ENCODE data around the gene ANKRD44.

Gene ANKRD44

DNA sequence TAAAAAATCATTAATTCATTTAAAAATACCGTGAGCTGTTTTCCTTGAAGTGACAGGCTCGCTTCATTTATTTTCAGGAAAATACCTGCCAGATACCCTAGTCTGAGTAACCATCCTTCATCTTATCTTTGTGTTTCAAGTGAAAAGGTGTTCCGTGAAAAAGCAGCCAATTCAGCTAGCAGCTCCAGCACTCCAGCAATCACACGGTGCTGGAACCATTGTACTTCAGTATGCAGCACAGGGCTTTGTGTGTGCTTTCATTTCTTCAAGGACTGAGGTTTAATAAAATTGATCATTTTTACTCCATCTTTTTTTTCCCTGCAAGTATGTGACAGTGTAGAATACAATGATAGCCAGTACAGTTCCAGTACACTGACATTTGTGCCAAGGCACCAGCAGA, 344.9 kb downstream of the ANKRD44 start:
- no peaks in the 10 kb centered on the region for H3F3A ChIP-seq (ENCODE audit: low read depth)
- no peaks in the 10 kb centered on the region for H4K20me1 ChIP-seq (ENCODE audit: insufficient read depth, low read length, poor library complexity, severe bottlenecking)
- no peak overlapping the region for H3K4me3 ChIP-seq (ENCODE audit: low read length, poor library complexity, severe bottlenecking)
- H3K79me2 ChIP-seq (ENCODE audit: insufficient read depth, low read length) = no peaks in the 10 kb centered on the region
- H3K27me3 ChIP-seq (ENCODE audit: insufficient read depth, low read length, poor library complexity, severe bottlenecking) = no peaks in the 10 kb centered on the region
- no peak overlapping the region for H2AFZ ChIP-seq (ENCODE audit: low read length)
- peaks cover 12% of the 10 kb centered on the region for H3K4me1 ChIP-seq (ENCODE audit: insufficient read depth, low read length, poor library complexity, severe bottlenecking)
- H3K9me2 ChIP-seq (replicated peaks; ENCODE audit: low read depth, low read length) = no peaks in the 10 kb centered on the region
- H3K9ac ChIP-seq (ENCODE audit: low read depth, low read length, poor library complexity, severe bottlenecking) = no peak overlapping the region
- H3K4me2 ChIP-seq (ENCODE audit: low read depth, low read length, poor library complexity, severe bottlenecking) = no peak overlapping the region
- no peaks in the 10 kb centered on the region for H3K36me3 ChIP-seq (ENCODE audit: insufficient read depth, low read length)
- H3K9me3 ChIP-seq (ENCODE audit: insufficient read depth, low read depth, low read length) = no peaks in the 10 kb centered on the region
- TF ChIP-seq, protein P1, sequence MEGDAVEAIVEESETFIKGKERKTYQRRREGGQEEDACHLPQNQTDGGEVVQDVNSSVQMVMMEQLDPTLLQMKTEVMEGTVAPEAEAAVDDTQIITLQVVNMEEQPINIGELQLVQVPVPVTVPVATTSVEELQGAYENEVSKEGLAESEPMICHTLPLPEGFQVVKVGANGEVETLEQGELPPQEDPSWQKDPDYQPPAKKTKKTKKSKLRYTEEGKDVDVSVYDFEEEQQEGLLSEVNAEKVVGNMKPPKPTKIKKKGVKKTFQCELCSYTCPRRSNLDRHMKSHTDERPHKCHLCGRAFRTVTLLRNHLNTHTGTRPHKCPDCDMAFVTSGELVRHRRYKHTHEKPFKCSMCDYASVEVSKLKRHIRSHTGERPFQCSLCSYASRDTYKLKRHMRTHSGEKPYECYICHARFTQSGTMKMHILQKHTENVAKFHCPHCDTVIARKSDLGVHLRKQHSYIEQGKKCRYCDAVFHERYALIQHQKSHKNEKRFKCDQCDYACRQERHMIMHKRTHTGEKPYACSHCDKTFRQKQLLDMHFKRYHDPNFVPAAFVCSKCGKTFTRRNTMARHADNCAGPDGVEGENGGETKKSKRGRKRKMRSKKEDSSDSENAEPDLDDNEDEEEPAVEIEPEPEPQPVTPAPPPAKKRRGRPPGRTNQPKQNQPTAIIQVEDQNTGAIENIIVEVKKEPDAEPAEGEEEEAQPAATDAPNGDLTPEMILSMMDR (conservative IDR thresholded peaks at IDR 0.05; ENCODE audit: low read length) = no peak
- no peak for TF ChIP-seq EZH2phosphoT487 (IDR thresholded peaks at IDR 0.05; ENCODE audit: borderline replicate concordance)

DNA sequence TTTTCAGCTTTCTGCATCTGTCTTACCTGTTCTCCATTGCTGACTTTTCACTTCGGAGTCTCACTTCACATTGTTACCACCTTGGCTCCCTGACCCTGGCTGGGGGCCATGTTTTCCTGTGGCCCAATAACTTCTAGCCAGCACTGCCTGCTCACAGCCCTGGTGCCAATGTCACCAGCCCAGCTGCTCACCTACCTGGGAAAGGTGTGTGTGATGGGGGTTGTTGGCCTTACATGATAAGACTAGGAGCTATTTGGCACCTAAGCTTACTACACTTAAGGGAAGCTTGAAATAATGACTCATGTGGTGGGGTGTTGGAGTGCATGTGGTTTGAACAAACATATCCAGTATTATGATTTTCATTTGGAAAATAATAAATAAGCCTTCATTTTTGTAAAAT, 346.6 kb downstream of the ANKRD44 start:
- Histone ChIP-seq H3K79me2 (ENCODE audit: insufficient read depth, low read length) (no peaks in the 10 kb centered on the region), H3K9me3 (ENCODE audit: insufficient read depth, low read depth, low read length) (no peaks in the 10 kb centered on the region), H3K27me3 (ENCODE audit: insufficient read depth, low read length, poor library complexity, severe bottlenecking) (no peaks in the 10 kb centered on the region), H4K20me1 (ENCODE audit: insufficient read depth, low read length, poor library complexity, severe bottlenecking) (no peaks in the 10 kb centered on the region), H3K9me2 (replicated peaks; ENCODE audit: low read depth, low read length) (no peaks in the 10 kb centered on the region), H3K4me2 (ENCODE audit: low read depth, low read length, poor library complexity, severe bottlenecking) (no peak overlapping the region), H3K9ac (ENCODE audit: low read depth, low read length, poor library complexity, severe bottlenecking) (no peak overlapping the region), H3K36me3 (ENCODE audit: insufficient read depth, low read length) (no peaks in the 10 kb centered on the region), H3F3A (ENCODE audit: low read depth) (no peaks in the 10 kb centered on the region), H3K4me1 (ENCODE audit: insufficient read depth, low read length, poor library complexity, severe bottlenecking) (peaks cover 12% of the 10 kb centered on the region), H3K4me3 (ENCODE audit: low read length, poor library complexity, severe bottlenecking) (no peak overlapping the region), H2AFZ (ENCODE audit: low read length) (no peak overlapping the region)
- TF ChIP-seq, protein P1 (conservative IDR thresholded peaks at IDR 0.05; ENCODE audit: low read length) = no peak
- no peak for TF ChIP-seq EZH2phosphoT487 (IDR thresholded peaks at IDR 0.05; ENCODE audit: borderline replicate concordance)

DNA sequence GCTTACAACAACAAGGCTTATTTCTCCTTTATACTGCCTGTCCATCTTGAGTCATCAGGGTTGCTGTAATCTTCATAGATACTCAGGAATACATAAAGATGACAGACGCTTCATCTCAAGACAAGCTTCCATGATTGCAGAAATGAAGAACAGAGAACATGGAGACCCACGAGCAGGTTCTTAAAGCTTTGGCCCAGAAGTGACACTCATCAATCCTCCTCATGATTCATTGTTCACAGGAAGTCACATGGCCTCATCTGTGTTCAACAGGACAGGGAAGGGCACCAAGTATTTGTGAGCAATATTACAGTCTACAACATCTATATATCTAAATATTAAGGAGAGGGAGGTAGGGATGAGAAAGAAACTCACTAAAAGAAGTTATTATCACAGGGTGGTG, 347.5 kb downstream of the ANKRD44 start:
- Histone ChIP-seq H4K20me1 (ENCODE audit: insufficient read depth, low read length, poor library complexity, severe bottlenecking) (no peaks in the 10 kb centered on the region), H3K79me2 (ENCODE audit: insufficient read depth, low read length) (no peaks in the 10 kb centered on the region), H3K4me1 (ENCODE audit: insufficient read depth, low read length, poor library complexity, severe bottlenecking) (peaks cover 12% of the 10 kb centered on the region), H3K9ac (ENCODE audit: low read depth, low read length, poor library complexity, severe bottlenecking) (no peak overlapping the region), H3K9me3 (ENCODE audit: insufficient read depth, low read depth, low read length) (no peaks in the 10 kb centered on the region), H3K4me2 (ENCODE audit: low read depth, low read length, poor library complexity, severe bottlenecking) (no peak overlapping the region), H3K9me2 (replicated peaks; ENCODE audit: low read depth, low read length) (no peaks in the 10 kb centered on the region), H3K4me3 (ENCODE audit: low read length, poor library complexity, severe bottlenecking) (no peak overlapping the region), H2AFZ (ENCODE audit: low read length) (no peak overlapping the region), H3K36me3 (ENCODE audit: insufficient read depth, low read length) (no peaks in the 10 kb centered on the region), H3K27me3 (ENCODE audit: insufficient read depth, low read length, poor library complexity, severe bottlenecking) (no peaks in the 10 kb centered on the region), H3F3A (ENCODE audit: low read depth) (no peaks in the 10 kb centered on the region)
- no peak for TF ChIP-seq EZH2phosphoT487 (IDR thresholded peaks at IDR 0.05; ENCODE audit: borderline replicate concordance)
- TF ChIP-seq, protein P1 (conservative IDR thresholded peaks at IDR 0.05; ENCODE audit: low read length) = no peak
